ENCODE data around the gene ALDH3B1. TPM values are rescaled to one million over a fixed set of nuclear protein-coding genes. Genes with fewer than 3 reads are reported as not detected.

Gene ALDH3B1
- total and polyA plus RNA-seq, 9 of the 15 experiments (the other 6 are each of a cell fraction or from before 2014, with no cell fraction given): 0.01 to 0.35 (median 0.07) TPM; not detected in 2

- ChIA-PET CTCF (ENCODE audit: low intra/inter-chr PET ratio) (interaction anchor here (1.2 kb wide), 1 partner anchor 11 kb away, joined by 5 read pairs; the partner anchor contains the start of gene ALDH3B1), POLR2A (interaction anchor here (2.3 kb wide), 1 partner anchor 23 kb away, joined by 7 read pairs; no protein-coding TSS in a partner anchor)
- BruUV-seq (replicated peaks): no TSS peak
- no peaks in the 10 kb centered on the region for H3K36me3 ChIP-seq (ENCODE audit: control insufficient read depth, insufficient read depth, low read length)
- FAIRE-seq: no peak
- no peak for DNase-seq (ENCODE audit: extremely low read depth in 1 of 4, low spot score in 3 of 4)
- peak; percentile 62 for ATAC-seq
- H3K9me3 ChIP-seq (replicated peaks; ENCODE audit: control insufficient read depth, insufficient read depth, low read depth, low read length): no peaks in the 10 kb centered on the region
- no peak overlapping the region for H3K9ac ChIP-seq (ENCODE audit: insufficient read depth in 1 of 2, low read depth in 2 of 2, low read length in 2 of 2)
- TF ChIP-seq ZNF57 (CRISPR knock-in tag; IDR thresholded peaks at IDR 0.05) (no peak), L3MBTL2 (IDR thresholded peaks at IDR 0.05) (peak; percentile 23; the same call in 1 of the 2 replicates), TEAD1 (CRISPR knock-in tag; IDR thresholded peaks at IDR 0.05) (no peak), RAD21 (CRISPR knock-in tag; conservative IDR thresholded peaks at IDR 0.05 in 1 of 2, IDR thresholded peaks at IDR 0.05 in 1 of 2) (peak in 1 of 2 experiments; percentile 37; a peak in 2 of 4 replicates), CTCF (IDR thresholded peaks at IDR 0.05 in 2 of 3, conservative IDR thresholded peaks at IDR 0.05 in 1 of 3; ENCODE audit: insufficient read depth in 2 of 3, low read depth in 1 of 3, low read length in 3 of 3) (peak; percentile 49 to 52 (median 50)), ZNF347 (CRISPR knock-in tag; IDR thresholded peaks at IDR 0.05; ENCODE audit: low read depth) (no peak), SMAD3 (CRISPR knock-in tag; conservative IDR thresholded peaks at IDR 0.05) (no peak)
- H3K79me2 ChIP-seq (ENCODE audit: control insufficient read depth, insufficient read depth, low read length): no peaks in the 10 kb centered on the region
- no peaks in the 10 kb centered on the region for H3K27me3 ChIP-seq (ENCODE audit: control insufficient read depth in 2 of 2, insufficient read depth in 2 of 2, low read length in 2 of 2)
- H2AFZ ChIP-seq (ENCODE audit: low read depth, low read length): no peak overlapping the region
- H3K4me2 ChIP-seq (ENCODE audit: insufficient read depth, low read length): no peak overlapping the region
- no peak overlapping the region for H3K4me3 ChIP-seq
- H3K27ac ChIP-seq (ENCODE audit: extremely low read depth, low read depth, low read length): no peak overlapping the region
- H3K4me1 ChIP-seq (replicated peaks in 1 of 2; ENCODE audit: control insufficient read depth in 2 of 2, insufficient read depth in 2 of 2, low read length in 2 of 2): peaks cover 0 to 54% of the 10 kb centered on the region in 2 experiments; a peak in 3 of 5 replicates
- intact Hi-C loops (cut with micrococcal nuclease) (no loop called here), in situ Hi-C loops (cut with MboI) (no loop called here)
- H4K20me1 ChIP-seq (replicated peaks; ENCODE audit: control insufficient read depth, insufficient read depth, low read length): peaks cover 4% of the 10 kb centered on the region; the same call in 1 of the 2 replicates
- WGBS (ENCODE audit: insufficient coverage, low coverage, missing lambda C conversion rate): 20% methylated on average over 10 of the region's 11 CpGs
- no peaks in the 10 kb centered on the region for H3K9me1 ChIP-seq (ENCODE audit: control insufficient read depth, insufficient read depth, low read length)
Observed at GRCh38 chr11:68020575-68020974, 10.4 kb downstream of the ALDH3B1 start.

All from K562 (cell line).